ENCODE measurements around the gene SLC37A1.

DNA sequence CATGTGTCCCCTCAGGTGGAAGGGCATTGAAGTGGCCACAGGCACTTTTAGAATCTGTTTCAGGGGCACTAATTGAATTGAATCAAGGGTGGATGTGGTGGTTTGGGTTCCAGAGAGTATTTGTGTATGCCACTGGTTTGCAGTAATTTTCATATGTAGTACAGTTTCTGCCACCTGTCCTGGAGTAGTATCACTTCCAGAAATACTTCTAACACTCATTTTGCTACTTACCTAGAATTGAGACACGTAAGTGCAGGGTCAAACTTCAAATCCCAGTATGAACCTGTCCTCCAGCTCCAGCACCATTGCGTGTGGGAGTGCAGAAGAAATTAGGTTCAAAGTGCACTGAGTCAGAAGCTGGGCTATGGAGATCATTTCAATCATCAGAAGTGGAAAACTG lies 44.4 kb upstream of the SLC37A1 start:
- TF ChIP-seq, protein P1, sequence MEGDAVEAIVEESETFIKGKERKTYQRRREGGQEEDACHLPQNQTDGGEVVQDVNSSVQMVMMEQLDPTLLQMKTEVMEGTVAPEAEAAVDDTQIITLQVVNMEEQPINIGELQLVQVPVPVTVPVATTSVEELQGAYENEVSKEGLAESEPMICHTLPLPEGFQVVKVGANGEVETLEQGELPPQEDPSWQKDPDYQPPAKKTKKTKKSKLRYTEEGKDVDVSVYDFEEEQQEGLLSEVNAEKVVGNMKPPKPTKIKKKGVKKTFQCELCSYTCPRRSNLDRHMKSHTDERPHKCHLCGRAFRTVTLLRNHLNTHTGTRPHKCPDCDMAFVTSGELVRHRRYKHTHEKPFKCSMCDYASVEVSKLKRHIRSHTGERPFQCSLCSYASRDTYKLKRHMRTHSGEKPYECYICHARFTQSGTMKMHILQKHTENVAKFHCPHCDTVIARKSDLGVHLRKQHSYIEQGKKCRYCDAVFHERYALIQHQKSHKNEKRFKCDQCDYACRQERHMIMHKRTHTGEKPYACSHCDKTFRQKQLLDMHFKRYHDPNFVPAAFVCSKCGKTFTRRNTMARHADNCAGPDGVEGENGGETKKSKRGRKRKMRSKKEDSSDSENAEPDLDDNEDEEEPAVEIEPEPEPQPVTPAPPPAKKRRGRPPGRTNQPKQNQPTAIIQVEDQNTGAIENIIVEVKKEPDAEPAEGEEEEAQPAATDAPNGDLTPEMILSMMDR (conservative IDR thresholded peaks at IDR 0.05; ENCODE audit: low read depth, low read length): no peak
- no peak for TF ChIP-seq EZH2 (IDR thresholded peaks at IDR 0.05; ENCODE audit: low read length, unreplicated experiment)
